SK-N-SH (cell line): ENCODE data around the gene SLC25A46. TPM values are rescaled to one million over a fixed set of nuclear protein-coding genes. Genes with fewer than 3 reads are reported as not detected.

Experiments used
- CTCF ChIA-PET: fragments of 300-600, 350-600 bp; formaldehyde crosslinking; extraction: SDS; loops from one replicate; lab custom pipeline; 2021; lab: Yijun Ruan, JAX
- POLR2A ChIA-PET: fragments of 350-600 bp; sonication (Branson Sonifier 250); formaldehyde crosslinking; extraction: SDS; loops from one replicate; lab custom pipeline; 2020; ENCODE audit warnings: antibody characterized with exemption, inconsistent platforms; lab: Yijun Ruan, JAX
- DNase-seq: peaks from one replicate; pipeline ENCODE4 v3.0.0; 2012
- H2AFZ ChIP-seq: fragments of 200-600 bp; sonication (generic); 2 replicates; pipeline ENCODE4 v1.8.1; 2016; ENCODE audit warnings: antibody characterized with exemption, mild to moderate bottlenecking, low read depth
- H3F3A ChIP-seq: fragments of 200-600 bp; sonication (generic); replicated peaks from 2 replicates; pipeline ENCODE3; 2016; ENCODE audit warnings: antibody characterized with exemption, mild to moderate bottlenecking; ENCODE audit not compliant: insufficient read depth
- H3K27ac ChIP-seq, 2 experiments: fragments of 200-500 bp in 1 of 2; fragments of 200-600 bp in 1 of 2; sonication (Bioruptor generic) in 1 of 2; sonication (generic), shearing (Covaris generic) in 1 of 2; 2 replicates each; pipeline versions ENCODE4 v1.5.1 to v1.6.1; 2014 to 2016; ENCODE audit warnings: low read depth in 2 of 2, inconsistent platforms in 1 of 2, low read length in 1 of 2, mild to moderate bottlenecking in 1 of 2, mixed read lengths in 1 of 2
- H3K27me3 ChIP-seq: fragments of 200-600 bp; sonication (generic), shearing (Covaris generic); 2 replicates; pipeline ENCODE4 v1.6.1; 2016; ENCODE audit warnings: mixed run types; ENCODE audit not compliant: insufficient read depth
- H3K36me3 ChIP-seq, 2 experiments: fragments of 200-500 bp in 1 of 2; fragments of 200-600 bp in 1 of 2; sonication (Bioruptor generic) in 1 of 2; sonication (generic) in 1 of 2; replicated peaks in 1 of 2; 2 replicates each; pipeline versions ENCODE3 to v1.5.1; 2014 to 2016; ENCODE audit warnings: low read length in 1 of 2, mild to moderate bottlenecking in 1 of 2; ENCODE audit not compliant: insufficient read depth in 2 of 2, control insufficient read depth in 1 of 2
- H3K4me1 ChIP-seq, 2 experiments: fragments of 200-500 bp in 1 of 2; fragments of 200-600 bp in 1 of 2; sonication (Bioruptor generic) in 1 of 2; sonication (generic), shearing (Covaris generic) in 1 of 2; 2 replicates each; pipeline versions ENCODE4 v1.5.1 to v1.6.1; 2014 to 2016; ENCODE audit warnings: low read depth in 1 of 2, low read length in 1 of 2, mixed run types in 1 of 2; ENCODE audit not compliant: insufficient read depth in 2 of 2, control insufficient read depth in 1 of 2
- H3K4me2 ChIP-seq: fragments of 200-600 bp; sonication (generic), shearing (Covaris generic); 2 replicates; pipeline ENCODE4 v1.6.1; 2017; ENCODE audit warnings: mixed run types
- H3K4me3 ChIP-seq, 2 experiments: fragments of 200-500 bp in 1 of 2; fragments of 200-600 bp in 1 of 2; sonication (Bioruptor generic) in 1 of 2; sonication (generic), shearing (Covaris generic) in 1 of 2; 2 replicates each; pipeline versions ENCODE4 v1.5.1 to v1.8.1; 2014 to 2016; ENCODE audit warnings: low read depth in 2 of 2, inconsistent platforms in 1 of 2, low read length in 1 of 2, mild to moderate bottlenecking in 1 of 2, mixed read lengths in 1 of 2, moderate library complexity in 1 of 2
- H3K79me2 ChIP-seq: fragments of 200-600 bp; sonication (generic); 2 replicates; pipeline ENCODE4 v1.8.1; 2017; ENCODE audit warnings: mild to moderate bottlenecking; ENCODE audit not compliant: insufficient read depth
- H3K9ac ChIP-seq: fragments of 200-600 bp; sonication (generic); 2 replicates; pipeline ENCODE4 v1.6.1; 2017; ENCODE audit warnings: mixed run types
- H3K9me2 ChIP-seq: fragments of 200-600 bp; sonication (generic); 2 replicates; pipeline ENCODE4 v1.6.1; 2017; ENCODE audit warnings: mixed run types
- H3K9me3 ChIP-seq: fragments of 200-600 bp; sonication (generic); 2 replicates; pipeline ENCODE4 v1.6.1; 2017; ENCODE audit warnings: mixed run types, mild to moderate bottlenecking, moderate library complexity
- H4K20me1 ChIP-seq: fragments of 200-600 bp; sonication (generic); 2 replicates; pipeline ENCODE4 v1.6.1; 2017; ENCODE audit warnings: mild to moderate bottlenecking, mixed run types; ENCODE audit not compliant: insufficient read depth
- CTCF ChIP-seq: fragments of 200-600 bp; sonication (generic); IDR thresholded peaks from 2 replicates; pipeline ENCODE4 v1.6.1; 2017; ENCODE audit warnings: antibody characterized with exemption, mild to moderate bottlenecking, moderate library complexity
- EP300 ChIP-seq, 2 experiments: IDR thresholded peaks; 2 replicates each; pipeline versions ENCODE4 v1.4.0 to v1.6.1; 2012; ENCODE audit warnings: borderline replicate concordance in 1 of 2, low read depth in 1 of 2, low read length in 1 of 2
- EZH2phosphoT487 ChIP-seq: fragments of 200-600 bp; sonication (generic); IDR thresholded peaks from 2 replicates; pipeline ENCODE4 v1.6.1; 2017; ENCODE audit warnings: low read depth, mixed run types, mild to moderate bottlenecking, antibody characterized with exemption, moderate library complexity, borderline replicate concordance
- FOSL2 ChIP-seq: IDR thresholded peaks from 2 replicates; pipeline ENCODE4 v1.4.0; 2012; ENCODE audit warnings: low read depth, mild to moderate bottlenecking, moderate library complexity, borderline replicate concordance
- FOXM1 ChIP-seq: IDR thresholded peaks from 2 replicates; pipeline ENCODE4 v1.4.0; 2012; ENCODE audit warnings: low read depth, mild to moderate bottlenecking
- GATA2 ChIP-seq: sonication (generic); formaldehyde crosslinking; IDR thresholded peaks from 2 replicates; pipeline ENCODE4 v1.5.0; 2020; ENCODE audit warnings: mild to moderate bottlenecking, missing genetic modification reagents
- JUND ChIP-seq: IDR thresholded peaks from 2 replicates; pipeline ENCODE4 v1.4.0; 2012
- MAX ChIP-seq: IDR thresholded peaks from 2 replicates; pipeline ENCODE4 v1.4.0; 2012; ENCODE audit warnings: low read depth
- MEF2A ChIP-seq: IDR thresholded peaks from 2 replicates; pipeline ENCODE4 v1.4.0; 2012; ENCODE audit warnings: low read depth, borderline replicate concordance
- RCOR1 ChIP-seq: fragments of 150-350 bp; IDR thresholded peaks from 2 replicates; pipeline ENCODE4 v1.6.1; 2017; ENCODE audit warnings: antibody characterized with exemption, low read length
- REST ChIP-seq: IDR thresholded peaks from 2 replicates; pipeline ENCODE4 v1.6.1; 2012; ENCODE audit warnings: mild to moderate bottlenecking, low read depth, low read length, moderate library complexity
- USF1 ChIP-seq: IDR thresholded peaks from 2 replicates; pipeline ENCODE4 v1.4.0; 2012; ENCODE audit warnings: low read depth, borderline replicate concordance
- WGBS: methylation state at CpG from one replicate; pipeline ENCODE4 v1.1.6; 2017; ENCODE audit warnings: low lambda C conversion rate; 5-methylcytosine and 5-hydroxymethylcytosine counted together
- polyA plus RNA-seq, 3 experiments: library from polyadenylated mRNA; depleted of rRNA; stranded (reverse); fragments of >200 nt; gene quantifications; 2 replicates each; pipeline ENCODE4 v1.2.3, GENCODE V29; 2012

SLC25A46 gene
- polyA plus RNA-seq, 1 of the 3 experiments (the other 2 are of a cell fraction): 15.7 TPM

GRCh38 chr5:110802998-110803397, 64.2 kb downstream of the SLC25A46 start:
- no peaks in the 10 kb centered on the region for H4K20me1 ChIP-seq
- CTCF ChIA-PET: no interaction called here
- no peak for DNase-seq
- POLR2A ChIA-PET: no interaction called here
- peaks cover 7% of the 10 kb centered on the region; the same call in 1 of the 2 replicates for H3K9me3 ChIP-seq
- H3F3A ChIP-seq: no peaks in the 10 kb centered on the region
- H3K9me2 ChIP-seq: no peaks in the 10 kb centered on the region
- H3K27ac ChIP-seq: no peak overlapping the region
- no peaks in the 10 kb centered on the region for H3K79me2 ChIP-seq
- H3K4me2 ChIP-seq: no peak overlapping the region
- TF ChIP-seq RCOR1 (no peak), MAX (no peak), EZH2phosphoT487 (no peak), GATA2 (CRISPR knock-in tag) (no peak), FOSL2 (no peak), CTCF (no peak), EP300 (IDR thresholded peaks at IDR 0.05; ENCODE audit: borderline replicate concordance in 1 of 2, low read depth in 1 of 2, low read length in 1 of 2) (no peak), MEF2A (no peak), JUND (no peak), FOXM1 (no peak), USF1 (no peak), REST (no peak)
- H3K9ac ChIP-seq: no peak overlapping the region
- H2AFZ ChIP-seq: no peak overlapping the region
- H3K36me3 ChIP-seq: peaks cover 0 to 4% of the 10 kb centered on the region in 2 experiments
- no peaks in the 10 kb centered on the region for H3K4me1 ChIP-seq
- WGBS: 22% methylated on average over 1 of the region's 1 CpG
- no peaks in the 10 kb centered on the region for H3K27me3 ChIP-seq
- no peak overlapping the region for H3K4me3 ChIP-seq
